WI38 (cell line): ENCODE measurements around the gene CNKSR1.
A peak's percentile ranks its signal among the peaks of the same experiment; 100 is the strongest.

Source experiments
- H3K4me3 ChIP-seq: 2 replicates; pipeline ENCODE4 v1.5.1; 2011; ENCODE audit warnings: low read depth, mild to moderate bottlenecking, control low read depth, low read length
- TF ChIP-seq, protein P1 (sequence below): IDR thresholded peaks from 2 replicates; pipeline ENCODE4 v1.5.1; 2012; ENCODE audit warnings: low read depth, mild to moderate bottlenecking, control low read depth, low read length

The CNKSR1 gene

GRCh38 chr1:26169198-26169554 lies 8.1 kb upstream of the CNKSR1 start:
- TF ChIP-seq, protein P1, sequence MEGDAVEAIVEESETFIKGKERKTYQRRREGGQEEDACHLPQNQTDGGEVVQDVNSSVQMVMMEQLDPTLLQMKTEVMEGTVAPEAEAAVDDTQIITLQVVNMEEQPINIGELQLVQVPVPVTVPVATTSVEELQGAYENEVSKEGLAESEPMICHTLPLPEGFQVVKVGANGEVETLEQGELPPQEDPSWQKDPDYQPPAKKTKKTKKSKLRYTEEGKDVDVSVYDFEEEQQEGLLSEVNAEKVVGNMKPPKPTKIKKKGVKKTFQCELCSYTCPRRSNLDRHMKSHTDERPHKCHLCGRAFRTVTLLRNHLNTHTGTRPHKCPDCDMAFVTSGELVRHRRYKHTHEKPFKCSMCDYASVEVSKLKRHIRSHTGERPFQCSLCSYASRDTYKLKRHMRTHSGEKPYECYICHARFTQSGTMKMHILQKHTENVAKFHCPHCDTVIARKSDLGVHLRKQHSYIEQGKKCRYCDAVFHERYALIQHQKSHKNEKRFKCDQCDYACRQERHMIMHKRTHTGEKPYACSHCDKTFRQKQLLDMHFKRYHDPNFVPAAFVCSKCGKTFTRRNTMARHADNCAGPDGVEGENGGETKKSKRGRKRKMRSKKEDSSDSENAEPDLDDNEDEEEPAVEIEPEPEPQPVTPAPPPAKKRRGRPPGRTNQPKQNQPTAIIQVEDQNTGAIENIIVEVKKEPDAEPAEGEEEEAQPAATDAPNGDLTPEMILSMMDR: no peak
- H3K4me3 ChIP-seq: no peak overlapping the region

GRCh38 chr1:26169669-26170471 lies 7.4 kb upstream of the CNKSR1 start, which contains the start of gene ZNF593:
TSS of gene ZNF593 (plus strand) at chr1:26169908. CDS start at chr1:26169984, 76 bp downstream.
- peak within 1 kb of the TSS; percentile 88 for H3K4me3 ChIP-seq
- TF ChIP-seq, protein P1: peak; percentile 86

DNA sequence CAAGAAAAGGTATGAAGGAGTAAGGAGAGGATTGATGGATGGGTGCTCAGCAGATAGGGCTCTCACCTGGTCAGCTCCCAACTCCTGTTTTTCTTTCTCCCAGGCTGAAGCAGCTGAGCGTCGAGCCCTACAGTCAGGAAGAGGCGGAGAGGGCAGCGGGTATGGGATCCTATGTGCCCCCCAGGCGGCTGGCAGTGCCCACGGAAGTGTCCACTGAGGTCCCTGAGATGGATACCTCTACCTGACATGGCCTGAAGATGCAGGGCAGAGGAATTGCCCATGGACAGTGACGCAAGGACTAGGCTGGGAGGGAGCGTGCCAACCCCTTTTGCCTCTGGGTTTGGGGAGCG lies 6.8 kb upstream of the CNKSR1 start:
- H3K4me3 ChIP-seq: peak overlapping the region; percentile 88
- TF ChIP-seq, protein P1: no peak

DNA sequence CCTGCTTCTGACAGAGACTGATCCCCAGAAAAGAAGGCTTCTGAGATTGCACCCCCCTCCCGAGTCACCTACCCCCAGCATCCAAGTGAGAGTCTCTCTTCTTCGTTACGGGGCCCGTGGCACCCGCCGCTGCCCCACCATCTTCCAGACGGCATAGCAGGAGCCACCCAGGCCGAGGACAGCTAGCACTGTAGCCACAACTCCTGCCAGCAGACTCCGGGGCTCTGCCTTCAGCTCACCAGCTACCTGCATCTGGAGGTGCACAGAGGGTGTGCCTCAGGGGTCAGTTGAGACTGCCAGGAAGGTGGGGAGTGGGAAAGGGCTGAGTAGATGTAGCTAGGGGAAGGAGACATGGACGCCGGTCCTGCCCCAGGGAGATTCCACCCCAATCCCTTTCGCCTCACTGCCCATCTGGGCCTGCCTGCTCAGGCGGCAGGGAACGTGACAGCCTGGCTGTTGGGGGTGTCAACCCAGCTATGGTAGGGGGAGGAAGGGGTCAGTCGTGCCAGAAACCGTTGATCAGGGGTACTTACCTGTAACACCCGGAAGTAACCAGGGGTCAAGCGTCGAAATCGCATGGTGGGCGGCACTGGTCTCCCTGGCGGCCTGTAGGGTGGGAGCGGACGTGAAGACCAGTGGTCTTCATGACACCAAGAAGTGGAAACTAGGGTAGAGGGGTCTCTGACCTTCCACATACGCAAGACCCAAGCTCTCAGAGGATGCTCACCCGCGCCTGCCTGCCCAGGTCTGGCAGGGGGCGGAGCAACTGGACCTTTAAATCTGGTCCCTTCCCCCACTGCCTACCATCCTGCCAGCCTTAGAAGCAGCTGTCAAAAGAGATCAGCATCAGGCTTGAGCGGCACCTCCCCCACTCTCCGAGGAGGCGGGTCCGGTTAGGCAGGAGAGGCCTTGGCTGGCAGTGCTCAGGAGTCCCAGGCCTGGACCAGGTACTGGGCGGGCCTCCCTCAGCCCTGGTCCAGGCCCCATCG lies 5.9 kb upstream of the CNKSR1 start, which contains the start of gene ZNF593OS:
Gene ZNF593OS (minus strand): TSS at position 749 of the 989 bp plus-strand sequence. CDS start 171 bp downstream, at position 578.
- H3K4me3 ChIP-seq: peak within 1 kb of the TSS; percentile 88
- TF ChIP-seq, protein P1: no peak

GRCh38 chr1:26175346-26175745 lies 1.9 kb upstream of the CNKSR1 start:
- H3K4me3 ChIP-seq: no peak overlapping the region
- TF ChIP-seq, protein P1: no peak

DNA sequence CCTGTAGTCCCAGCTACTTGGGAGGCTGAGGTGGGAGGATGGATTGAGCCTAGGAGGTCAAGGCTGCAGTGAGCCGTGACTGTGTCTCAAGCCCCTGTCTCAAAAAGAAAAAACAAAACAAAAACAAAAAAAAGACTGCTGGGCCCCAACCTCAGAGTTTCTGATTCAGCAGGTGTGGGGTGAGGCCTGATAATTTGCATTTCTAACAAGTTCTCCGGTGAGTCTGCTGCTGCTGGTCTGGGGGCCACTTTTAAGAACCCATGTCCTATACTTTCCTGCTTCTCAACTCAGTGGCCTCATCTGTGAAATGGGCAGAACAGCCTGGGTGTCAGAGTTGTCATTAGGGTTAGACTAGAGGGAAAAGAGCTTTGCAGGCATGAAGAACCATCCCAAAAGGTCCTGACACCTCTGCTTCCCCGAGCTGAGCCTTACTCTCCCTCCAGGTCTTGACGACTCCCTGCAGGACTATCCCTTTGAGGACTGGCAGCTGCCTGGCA lies 2.8 kb downstream of the CNKSR1 start:
- TF ChIP-seq, protein P1: no peak

More for the DNA sequence above, 2.8 kb downstream of the CNKSR1 start:
- no peak overlapping the region for H3K4me3 ChIP-seq
